Naive thymus-derived CD4-positive, alpha-beta T cell (primary cell): Measurements from ENCODE around the gene KMT2E. TPM values are rescaled to one million over a fixed set of nuclear protein-coding genes. Genes with fewer than 3 reads are reported as not detected.

Experiments
- ATAC-seq: fragments of 150-1000 bp; cut with Tn5 transposase; 2 replicates; pipeline ENCODE4 v1.10.0; 2021; ENCODE audit warnings: mild to moderate bottlenecking, moderate library complexity
- CTCF ChIA-PET: fragments of 350-600 bp; sonication (Branson Sonifier 250); formaldehyde crosslinking; loops from one replicate; lab custom pipeline; 2021; ENCODE audit warnings: antibody characterized with exemption; lab: Charles Lee
- POLR2A ChIA-PET: fragments of 350-600 bp; sonication (Branson Sonifier 250); formaldehyde crosslinking; loops from one replicate; lab custom pipeline; 2021; ENCODE audit warnings: antibody characterized with exemption, inconsistent platforms; lab: Charles Lee
- DNase-seq, 9 donors: peaks; one replicate each; pipeline versions ENCODE4 v3.0.0 to v3.0.0-alpha.2; 2020 to 2022; ENCODE audit warnings: mixed read lengths in 1 of 9
- H3K27ac ChIP-seq: one replicate; pipeline ENCODE4 v1.7.0; 2013; ENCODE audit warnings: mild to moderate bottlenecking, low read depth, low read length, moderate library complexity
- H3K27me3 ChIP-seq, 2 donors: one replicate each; pipeline ENCODE4 v1.7.0; 2013; ENCODE audit warnings: low read length in 2 of 2, mild to moderate bottlenecking in 2 of 2, moderate library complexity in 2 of 2; ENCODE audit not compliant: control insufficient read depth in 2 of 2, insufficient read depth in 2 of 2
- H3K36me3 ChIP-seq, 3 experiments: 1 replicate in 2 of 3; 2 replicates in 1 of 3; pipeline ENCODE4 v1.7.0; 2013; ENCODE audit warnings: low read length in 3 of 3, mild to moderate bottlenecking in 3 of 3, moderate library complexity in 1 of 3; ENCODE audit not compliant: insufficient read depth in 3 of 3, control insufficient read depth in 2 of 3
- H3K4me1 ChIP-seq, 2 donors: one replicate each; pipeline ENCODE4 v1.7.0; 2013; ENCODE audit warnings: low read length in 2 of 2, mild to moderate bottlenecking in 2 of 2, moderate library complexity in 1 of 2; ENCODE audit not compliant: control insufficient read depth in 2 of 2, insufficient read depth in 2 of 2
- H3K4me3 ChIP-seq: 2 replicates; pipeline ENCODE4 v1.7.0; 2013; ENCODE audit warnings: mild to moderate bottlenecking, low read length
- H3K9me3 ChIP-seq, 3 experiments: 1 replicate in 2 of 3; 2 replicates in 1 of 3; pipeline ENCODE4 v1.7.0; 2013; ENCODE audit warnings: low read length in 3 of 3; ENCODE audit not compliant: control insufficient read depth in 2 of 3
- H3K27ac Mint-ChIP-seq, 9 donors: one replicate each; pipeline ENCODE4 v1.8.0; 2020 to 2022; ENCODE audit warnings: mixed read lengths in 9 of 9, mild to moderate bottlenecking in 8 of 9, moderate library complexity in 5 of 9, inconsistent platforms in 2 of 9
- H3K27me3 Mint-ChIP-seq, 5 donors: one replicate each; pipeline ENCODE4 v1.8.0; 2021 to 2022; ENCODE audit warnings: mixed read lengths in 5 of 5, mild to moderate bottlenecking in 1 of 5
- H3K36me3 Mint-ChIP-seq, 5 donors: one replicate each; pipeline ENCODE4 v1.8.0; 2020 to 2022; ENCODE audit warnings: mixed read lengths in 5 of 5, mild to moderate bottlenecking in 3 of 5, inconsistent platforms in 1 of 5
- H3K4me1 Mint-ChIP-seq, 7 donors: one replicate each; pipeline ENCODE4 v1.8.0; 2020 to 2022; ENCODE audit warnings: mixed read lengths in 7 of 7, mild to moderate bottlenecking in 3 of 7, inconsistent platforms in 1 of 7
- H3K4me3 Mint-ChIP-seq, 10 donors: one replicate each; pipeline ENCODE4 v1.8.0; 2020 to 2022; ENCODE audit warnings: mild to moderate bottlenecking in 10 of 10, mixed read lengths in 10 of 10, moderate library complexity in 6 of 10, inconsistent platforms in 2 of 10
- H3K9me3 Mint-ChIP-seq, 11 donors: one replicate each; pipeline ENCODE4 v1.8.0; 2020 to 2022; ENCODE audit warnings: mixed read lengths in 11 of 11, mild to moderate bottlenecking in 4 of 11, inconsistent platforms in 1 of 11, moderate library complexity in 1 of 11
- intact Hi-C, 2 donors: fragments of 100-400 bp; cut with micrococcal nuclease; formaldehyde crosslinking; loops; one replicate each; pipeline ENCODE4 v1.15.1; 2023
- polyA plus RNA-seq, 2 donors: library from polyadenylated mRNA; unstranded; fragments of 300-500 nt; fragmentation: Illumina TruSeq; gene quantifications; one replicate each; pipeline ENCODE4 v1.2.3, GENCODE V29; 2021
- total RNA-seq, 6 experiments: library from RNA in 5 of 6; stranded (reverse) in 5 of 6; gene quantifications; 1 replicate in 5 of 6; 2 replicates in 1 of 6; pipeline ENCODE4 v1.2.3 and lab custom pipeline; 2021 to 2026

KMT2E gene
- total and polyA plus RNA-seq, 7 experiments from 2014 or later: 129 to 221 (median 195) TPM

GRCh38 chr7:105126436-105126975 is 112.5 kb downstream of the KMT2E start:
- Histone ChIP-seq H3K4me1 (no peaks in the 10 kb centered on the region), H3K27me3 (no peaks in the 10 kb centered on the region), H3K9me3 (no peaks in the 10 kb centered on the region), H3K36me3 (peaks cover 0 to 28% (median 0%) of the 10 kb centered on the region in 3 experiments), H3K27ac (no peak overlapping the region), H3K4me3 (no peak overlapping the region)
- H3K36me3 Mint-ChIP-seq: peaks cover 7 to 27% (median 16%) of the 10 kb centered on the region in 5 donors
- CTCF ChIA-PET: interaction anchor here (0.6 to 0.7 kb wide), 3 partner anchors 17 to 110 kb away, joined by 3 to 4 read pairs (median 3); no protein-coding TSS in a partner anchor
- DNase-seq (no peak), ATAC-seq (no peak)
- H3K4me1 Mint-ChIP-seq: peaks cover 3 to 33% (median 15%) of the 10 kb centered on the region in 7 donors
- peak overlapping the region in 4 of 9 donors; percentile 14 to 76 (median 34) for H3K27ac Mint-ChIP-seq
- H3K27me3 Mint-ChIP-seq: no peaks in the 10 kb centered on the region
- POLR2A ChIA-PET: no interaction called here
- intact Hi-C loops: no loop called here
- no peaks in the 10 kb centered on the region for H3K9me3 Mint-ChIP-seq
- H3K4me3 Mint-ChIP-seq: no peak overlapping the region

- intact Hi-C loops: no loop called here
- Mint-ChIP-seq H3K9me3 (no peaks in the 10 kb centered on the region), H3K4me1 (peaks cover 0 to 26% (median 11%) of the 10 kb centered on the region in 7 donors), H3K27ac (peak overlapping the region in 5 of 9 donors; percentile 5 to 76 (median 54)), H3K36me3 (peaks cover 7 to 31% (median 16%) of the 10 kb centered on the region in 5 donors), H3K27me3 (no peaks in the 10 kb centered on the region), H3K4me3 (peak overlapping the region in 1 of 10 donors; percentile 6)
- ChIA-PET POLR2A (no interaction called here), CTCF (interaction anchor here (0.7 kb wide), 1 partner anchor 18 kb away, joined by 4 read pairs; no protein-coding TSS in a partner anchor)
- Histone ChIP-seq H3K9me3 (no peaks in the 10 kb centered on the region), H3K27ac (no peak overlapping the region), H3K36me3 (peaks cover 0 to 34% (median 6%) of the 10 kb centered on the region in 3 experiments), H3K27me3 (no peaks in the 10 kb centered on the region), H3K4me1 (no peaks in the 10 kb centered on the region), H3K4me3 (no peak overlapping the region)
- no peak for DNase-seq
- no peak for ATAC-seq
Observed at GRCh38 chr7:105127179-105127578, 113.2 kb downstream of the KMT2E start.

GRCh38 chr7:105130048-105130447 is 116.0 kb downstream of the KMT2E start:
- H3K4me3 ChIP-seq: no peak overlapping the region
- Mint-ChIP-seq H3K27ac (peak overlapping the region in 3 of 9 donors; percentile 24 to 86 (median 38)), H3K9me3 (no peaks in the 10 kb centered on the region), H3K27me3 (no peaks in the 10 kb centered on the region), H3K36me3 (peaks cover 0 to 38% (median 15%) of the 10 kb centered on the region in 5 donors), H3K4me1 (peaks cover 2 to 21% (median 11%) of the 10 kb centered on the region in 7 donors), H3K4me3 (no peak overlapping the region)
- ATAC-seq (no peak), DNase-seq (no peak)
- intact Hi-C loops: no loop called here
- ChIA-PET CTCF (interaction anchor here (1.1 kb wide), 1 partner anchor 10 kb away, joined by 3 read pairs; no protein-coding TSS in a partner anchor), POLR2A (interaction anchor here (0.9 kb wide), 1 partner anchor 12 kb away, joined by 3 read pairs; no protein-coding TSS in a partner anchor)
- H3K4me1 ChIP-seq: no peaks in the 10 kb centered on the region
- H3K27me3 ChIP-seq: no peaks in the 10 kb centered on the region
- H3K27ac ChIP-seq: no peak overlapping the region
- peaks cover 0 to 47% (median 13%) of the 10 kb centered on the region in 3 experiments for H3K36me3 ChIP-seq
- no peaks in the 10 kb centered on the region for H3K9me3 ChIP-seq

GRCh38 chr7:105130580-105130979 is 116.6 kb downstream of the KMT2E start:
- Mint-ChIP-seq H3K27ac (peak overlapping the region in 2 of 9 donors; percentile 24 to 31), H3K4me3 (no peak overlapping the region), H3K27me3 (no peaks in the 10 kb centered on the region), H3K36me3 (peaks cover 0 to 38% (median 14%) of the 10 kb centered on the region in 5 donors), H3K9me3 (no peaks in the 10 kb centered on the region), H3K4me1 (peaks cover 4 to 22% (median 11%) of the 10 kb centered on the region in 7 donors)
- ATAC-seq (no peak), DNase-seq (no peak)
- H3K36me3 ChIP-seq: peaks cover 0 to 42% (median 13%) of the 10 kb centered on the region in 3 experiments
- no peaks in the 10 kb centered on the region for H3K9me3 ChIP-seq
- ChIA-PET POLR2A (interaction anchor here (0.9 kb wide), 1 partner anchor 13 kb away, joined by 3 read pairs; no protein-coding TSS in a partner anchor), CTCF (no interaction called here)
- H3K27me3 ChIP-seq: no peaks in the 10 kb centered on the region
- H3K4me3 ChIP-seq: no peak overlapping the region
- intact Hi-C loops: no loop called here
- no peak overlapping the region for H3K27ac ChIP-seq
- no peaks in the 10 kb centered on the region for H3K4me1 ChIP-seq

GRCh38 chr7:105131033-105131656 is 117.1 kb downstream of the KMT2E start:
- POLR2A ChIA-PET: no interaction called here
- DNase-seq (no peak), ATAC-seq (no peak)
- H3K27ac ChIP-seq: no peak overlapping the region
- no peaks in the 10 kb centered on the region for H3K9me3 ChIP-seq
- Mint-ChIP-seq H3K9me3 (no peaks in the 10 kb centered on the region), H3K36me3 (peaks cover 0 to 32% (median 12%) of the 10 kb centered on the region in 5 donors), H3K27ac (peak overlapping the region in 3 of 9 donors; percentile 19 to 51 (median 23)), H3K4me1 (peaks cover 4 to 22% (median 11%) of the 10 kb centered on the region in 7 donors), H3K4me3 (no peak overlapping the region), H3K27me3 (no peaks in the 10 kb centered on the region)
- no peaks in the 10 kb centered on the region for H3K4me1 ChIP-seq
- H3K27me3 ChIP-seq: no peaks in the 10 kb centered on the region
- peaks cover 0 to 38% (median 13%) of the 10 kb centered on the region in 3 experiments for H3K36me3 ChIP-seq
- CTCF ChIA-PET: no interaction called here
- no peak overlapping the region for H3K4me3 ChIP-seq
- intact Hi-C loops: no loop called here

- no peaks in the 10 kb centered on the region for H3K9me3 ChIP-seq
- H3K27me3 Mint-ChIP-seq: no peaks in the 10 kb centered on the region
- no peak overlapping the region for H3K27ac ChIP-seq
- H3K27me3 ChIP-seq: no peaks in the 10 kb centered on the region
- intact Hi-C loops: no loop called here
- no peak for DNase-seq
- H3K4me3 Mint-ChIP-seq: no peak overlapping the region
- no peak for ATAC-seq
- peaks cover 3 to 41% (median 13%) of the 10 kb centered on the region in 3 experiments for H3K36me3 ChIP-seq
- ChIA-PET CTCF (no interaction called here), POLR2A (no interaction called here)
- H3K4me1 ChIP-seq: no peaks in the 10 kb centered on the region
- peaks cover 0 to 30% (median 13%) of the 10 kb centered on the region in 5 donors for H3K36me3 Mint-ChIP-seq
- no peaks in the 10 kb centered on the region for H3K9me3 Mint-ChIP-seq
- no peak overlapping the region for H3K4me3 ChIP-seq
- H3K4me1 Mint-ChIP-seq: peaks cover 7 to 26% (median 13%) of the 10 kb centered on the region in 7 donors
- peak overlapping the region in 1 of 9 donors; percentile 43 for H3K27ac Mint-ChIP-seq
Observed at GRCh38 chr7:105131890-105132289, 117.9 kb downstream of the KMT2E start.
